ENCODE measurements around the gene ITSN2.

DNA sequence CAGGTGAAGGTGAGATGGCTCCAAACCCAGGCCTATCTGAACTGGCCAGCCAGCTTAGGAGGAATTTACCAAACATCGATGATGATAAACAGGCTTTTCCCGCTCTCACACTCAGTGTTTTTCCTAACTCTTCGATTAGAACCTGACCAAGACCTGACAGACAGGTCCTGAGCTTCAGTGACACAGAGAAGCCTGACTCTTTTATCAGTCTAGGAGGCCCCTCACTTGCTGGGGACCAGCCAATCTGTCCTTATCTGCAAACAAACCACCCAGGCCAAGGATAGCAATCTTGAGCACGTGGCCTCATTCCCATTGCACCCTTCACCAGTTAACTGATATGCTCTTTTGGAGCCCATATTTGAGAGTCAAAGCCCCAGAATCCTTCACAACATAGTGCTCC, 1.9 kb upstream of the ITSN2 start:
- TF ChIP-seq POLR2A (IDR thresholded peaks at IDR 0.05; ENCODE audit: low read depth, low read length) (no peak), POLR2AphosphoS5 (IDR thresholded peaks at IDR 0.05; ENCODE audit: low read depth, low read length) (no peak), TAF1 (IDR thresholded peaks at IDR 0.05; ENCODE audit: low read depth, low read length) (no peak), SPI1 (IDR thresholded peaks at IDR 0.05; ENCODE audit: low read depth, low read length) (no peak), POU2F2 (IDR thresholded peaks at IDR 0.05; ENCODE audit: low read depth, low read length) (no peak), PAX5 (IDR thresholded peaks at IDR 0.05; ENCODE audit: insufficient read depth, low read length, severe bottlenecking) (no peak)
